GM18508 (cell line): ENCODE results near the gene SCYGR3.

ENCODE experiments used
- ATAC-seq: cut with Tn5 transposase; IDR thresholded peaks from one replicate; pipeline ENCODE4 v1.9.1; 2021; ENCODE audit warnings: moderate number of reproducible peaks; ENCODE audit not compliant: insufficient read depth, unreplicated experiment

Gene SCYGR3

GRCh38 chr2:227614740-227615139, at the start of gene SCYGR3:
Gene SCYGR3 (minus strand): TSS chr2:227614840. CDS start chr2:227614840, 0 bp downstream.
- ATAC-seq, result no peak

- ATAC-seq, result no peak
Measured at GRCh38 chr2:227661827-227662226, 47.2 kb upstream of the SCYGR3 start.

GRCh38 chr2:227661025-227661649, 46.5 kb upstream of the SCYGR3 start:
- no peak for ATAC-seq

- ATAC-seq, result no peak
Measured at GRCh38 chr2:227657199-227657845, 42.7 kb upstream of the SCYGR3 start.

GRCh38 chr2:227655454-227655853, 40.8 kb upstream of the SCYGR3 start:
- no peak for ATAC-seq

- ATAC-seq, result no peak
Measured at GRCh38 chr2:227654426-227654825, 39.8 kb upstream of the SCYGR3 start.

- ATAC-seq, result no peak
Measured at GRCh38 chr2:227653419-227653818, 38.8 kb upstream of the SCYGR3 start.

GRCh38 chr2:227643990-227644551, 29.4 kb upstream of the SCYGR3 start:
- ATAC-seq, result no peak

GRCh38 chr2:227642656-227643055, 28.0 kb upstream of the SCYGR3 start:
- no peak for ATAC-seq

- no peak for ATAC-seq
Measured at GRCh38 chr2:227634201-227634600, 19.6 kb upstream of the SCYGR3 start.

- ATAC-seq, result no peak
Measured at GRCh38 chr2:227632827-227633226, 18.2 kb upstream of the SCYGR3 start.

GRCh38 chr2:227630322-227630721, 15.7 kb upstream of the SCYGR3 start:
- no peak for ATAC-seq

GRCh38 chr2:227629435-227629834, 14.8 kb upstream of the SCYGR3 start:
- no peak for ATAC-seq

- ATAC-seq, result peak; percentile 92
Measured at GRCh38 chr2:227627769-227628168, 13.1 kb upstream of the SCYGR3 start.

- no peak for ATAC-seq
Measured at GRCh38 chr2:227626580-227627151, 12.0 kb upstream of the SCYGR3 start.

- no peak for ATAC-seq
Measured at GRCh38 chr2:227625420-227625819, 10.8 kb upstream of the SCYGR3 start.

- no peak for ATAC-seq
Measured at GRCh38 chr2:227623226-227623625, 8.6 kb upstream of the SCYGR3 start.

- no peak for ATAC-seq
Measured at GRCh38 chr2:227617316-227618230, 2.9 kb upstream of the SCYGR3 start, which contains the start of gene SCYGR4. Gene SCYGR4 (plus strand): TSS chr2:227617498. CDS start chr2:227617498, 0 bp downstream.

GRCh38 chr2:227616631-227617030, 2.0 kb upstream of the SCYGR3 start:
- ATAC-seq, result no peak

GRCh38 chr2:227615906-227616305, 1.3 kb upstream of the SCYGR3 start:
- ATAC-seq, result no peak
